GM21825 (cell line): ENCODE data around the gene UBE2Q2.
"Not testable (repeated sequence)": the region's sequence is repeated elsewhere in the genome, so short reads cannot be mapped to it uniquely, and the experiment has no call there.

ENCODE experiments used
- ATAC-seq: cut with Tn5 transposase; IDR thresholded peaks from one replicate; pipeline ENCODE4 v1.9.1; 2021; ENCODE audit warnings: mild to moderate bottlenecking, moderate library complexity; ENCODE audit not compliant: unreplicated experiment

UBE2Q2 gene

DNA sequence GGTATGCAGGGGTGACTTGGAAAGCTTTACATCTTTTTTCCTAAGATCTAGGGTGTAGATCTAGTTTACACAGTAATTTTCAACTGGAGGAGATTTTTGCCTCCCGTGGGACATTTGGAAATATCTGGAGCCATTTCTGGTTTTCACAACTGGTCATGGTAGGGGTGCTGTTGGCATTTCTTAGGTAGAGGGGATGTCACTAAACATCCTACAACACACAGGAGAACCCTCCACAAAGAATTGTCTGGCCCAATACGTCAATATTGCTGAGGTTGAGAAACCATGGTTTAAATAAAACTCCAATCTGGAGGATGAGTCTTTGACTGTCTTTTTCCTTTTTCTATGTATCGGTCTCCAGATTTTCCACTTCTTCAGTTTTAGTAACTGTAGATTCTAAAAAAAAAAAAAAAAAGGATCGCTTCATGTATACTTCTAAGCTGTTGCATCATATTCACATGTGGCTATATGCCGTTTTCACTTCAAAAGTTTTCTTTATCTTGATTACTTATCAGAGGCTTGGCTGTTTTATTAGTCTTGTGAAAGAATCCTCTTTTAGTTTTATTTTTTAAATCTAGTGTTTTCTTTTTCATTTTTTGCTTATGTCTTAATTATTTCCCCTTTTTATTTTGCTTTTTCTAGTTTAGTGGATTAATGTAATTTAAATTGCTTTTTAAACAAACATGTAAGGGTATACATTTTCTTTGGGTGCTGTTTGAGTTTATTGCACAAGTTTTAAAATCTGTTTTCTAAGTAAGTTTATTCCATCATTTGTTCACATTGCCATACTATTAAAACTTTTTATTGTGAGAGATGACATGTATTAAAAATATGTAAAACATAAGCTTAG is 21.2 kb downstream of the UBE2Q2 start:
- ATAC-seq: no peak

DNA sequence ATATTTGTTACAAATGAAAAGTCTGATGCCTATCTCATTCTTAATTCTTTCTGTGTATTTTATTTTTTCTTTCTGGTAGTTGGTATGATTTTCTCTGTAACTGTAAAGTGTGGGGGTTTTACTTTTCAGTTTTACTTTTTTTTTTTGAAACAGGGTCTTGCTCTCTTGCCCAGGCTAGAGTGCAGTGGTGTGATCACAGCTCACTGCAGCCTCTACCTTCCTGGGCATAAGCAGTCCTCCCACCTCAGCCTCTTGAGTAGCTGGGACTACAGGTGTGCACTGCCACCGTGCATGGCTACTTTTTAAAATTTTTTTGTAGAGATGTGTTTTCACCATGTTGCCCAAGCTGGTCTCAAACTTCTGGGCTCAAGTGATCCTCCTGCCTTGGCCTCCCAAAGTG is 22.8 kb downstream of the UBE2Q2 start:
- ATAC-seq: not testable (repeated sequence)

- no peak for ATAC-seq
Observed at GRCh38 chr15:75866916-75867315, 23.7 kb downstream of the UBE2Q2 start.

GRCh38 chr15:75867449-75867848 is 24.2 kb downstream of the UBE2Q2 start:
- ATAC-seq: no peak

- ATAC-seq: no peak
Observed at GRCh38 chr15:75868019-75868418, 24.8 kb downstream of the UBE2Q2 start.

DNA sequence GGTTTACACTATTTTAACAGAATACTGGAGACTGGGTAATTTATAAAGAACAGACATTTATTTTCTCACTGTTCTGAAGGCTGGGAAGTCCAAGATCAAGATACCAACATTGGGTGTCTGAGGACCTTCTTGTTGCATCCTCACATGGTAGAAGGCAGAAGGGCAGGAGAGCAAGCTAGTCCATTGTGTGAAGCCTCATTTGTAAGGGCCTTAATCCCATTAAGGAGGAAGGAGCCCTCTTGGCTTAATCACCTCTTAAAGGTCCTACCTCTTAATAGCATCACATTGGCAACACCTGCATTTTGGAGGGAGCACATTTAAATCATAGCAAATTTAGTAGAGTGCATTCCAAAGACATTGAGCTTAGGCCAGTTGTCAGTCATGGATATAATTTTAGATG is 26.2 kb downstream of the UBE2Q2 start:
- no peak for ATAC-seq

DNA sequence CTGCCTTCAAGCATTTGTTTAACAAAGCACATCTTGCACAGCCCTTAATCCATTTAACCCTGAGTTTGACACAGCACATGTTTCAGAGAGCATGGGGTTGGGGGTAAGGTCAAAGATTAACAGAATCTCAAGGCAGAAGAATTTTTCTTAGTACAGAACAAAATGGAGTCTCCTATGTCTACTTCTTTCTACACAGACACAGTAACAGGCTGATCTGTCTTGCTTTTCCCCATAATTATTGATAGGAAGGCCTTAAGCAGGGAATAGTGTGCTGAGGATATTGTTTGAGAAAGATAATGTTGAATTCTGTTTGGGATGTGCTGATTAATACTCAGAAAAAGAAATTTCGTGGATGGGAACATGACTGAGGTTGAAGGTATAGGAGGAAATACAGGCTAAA is 28.3 kb downstream of the UBE2Q2 start:
- ATAC-seq: not testable (repeated sequence)

GRCh38 chr15:75872403-75872990 is 29.2 kb downstream of the UBE2Q2 start:
- no peak for ATAC-seq

- ATAC-seq: no peak
Observed at GRCh38 chr15:75884041-75884440, 40.8 kb downstream of the UBE2Q2 start.

DNA sequence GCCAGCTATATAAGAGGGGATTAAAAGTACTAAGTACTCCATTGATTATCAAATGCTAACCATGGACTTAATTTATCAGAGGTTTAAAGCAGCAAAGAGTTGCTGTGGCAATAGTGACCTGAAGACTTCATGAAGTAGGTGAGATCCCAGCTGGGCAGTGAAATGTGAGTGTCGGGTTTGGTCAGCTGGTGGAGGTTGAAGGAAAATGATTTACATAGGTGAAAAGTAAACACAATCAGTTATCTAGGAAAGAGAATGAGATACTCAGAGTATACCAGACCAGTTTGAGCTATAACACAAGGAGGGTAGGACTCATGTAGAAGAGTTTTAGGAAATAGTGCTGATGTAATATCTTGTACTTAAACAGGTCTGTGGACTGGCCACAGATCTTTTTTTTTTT is 43.9 kb downstream of the UBE2Q2 start:
- no peak for ATAC-seq

DNA sequence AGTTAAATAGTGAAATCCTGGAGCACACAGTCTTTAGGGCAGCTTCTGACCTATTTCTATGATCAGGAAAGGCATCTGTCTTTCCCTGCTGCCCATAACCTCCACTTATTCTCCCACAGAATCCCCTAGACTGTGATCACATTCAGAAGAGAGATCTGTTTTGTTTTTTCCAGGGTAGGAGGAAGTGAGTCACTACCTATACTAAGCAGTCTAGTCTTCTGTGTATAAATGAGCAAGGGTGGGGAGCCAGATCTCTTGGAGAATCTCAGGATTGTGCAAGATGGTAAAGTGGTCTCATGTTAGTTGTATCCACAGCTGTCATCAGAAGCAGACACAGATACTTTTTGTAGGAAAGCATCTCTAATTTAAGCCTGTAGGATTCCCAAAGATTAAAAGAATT is 48.6 kb downstream of the UBE2Q2 start:
- ATAC-seq: no peak

DNA sequence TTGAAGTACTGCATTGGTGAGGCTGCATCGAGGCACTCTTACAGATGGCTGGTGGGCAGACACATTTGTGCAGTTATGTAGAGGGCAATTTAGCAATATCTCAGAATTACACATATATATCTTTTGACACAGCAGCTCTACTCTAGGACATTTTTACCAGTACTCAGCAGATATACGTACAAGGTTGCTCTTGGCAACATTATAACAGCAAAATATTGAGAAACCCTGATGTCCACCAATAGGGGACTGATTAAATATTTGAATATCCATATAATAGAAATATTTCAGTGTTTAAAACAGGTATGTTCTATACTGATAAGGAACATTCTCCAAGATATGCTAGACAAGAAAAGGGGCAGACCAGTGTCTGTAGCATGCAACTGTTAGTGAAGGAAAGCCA is 52.5 kb downstream of the UBE2Q2 start:
- ATAC-seq: no peak

DNA sequence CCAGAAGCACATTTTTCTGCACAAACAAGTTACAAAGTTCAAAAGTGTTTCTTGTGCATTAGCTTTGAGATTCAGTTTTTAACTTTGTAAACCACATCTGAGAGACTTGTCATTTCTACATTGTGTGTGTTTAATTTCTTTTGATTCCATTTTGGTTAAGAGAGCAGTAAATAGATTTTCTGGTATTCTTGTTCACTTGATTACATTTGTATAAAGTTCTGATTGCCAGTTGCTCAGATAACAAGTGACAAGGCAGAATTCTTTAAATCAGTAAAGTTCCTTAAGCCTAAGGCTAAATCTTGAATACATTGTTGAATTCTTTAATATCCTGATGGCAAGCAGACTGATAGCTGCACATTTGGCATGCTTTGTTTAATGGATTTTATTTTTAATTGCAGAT is 57.3 kb downstream of the UBE2Q2 start:
- no peak for ATAC-seq

GRCh38 chr15:75902129-75902557 is 58.9 kb downstream of the UBE2Q2 start:
- no peak for ATAC-seq

DNA sequence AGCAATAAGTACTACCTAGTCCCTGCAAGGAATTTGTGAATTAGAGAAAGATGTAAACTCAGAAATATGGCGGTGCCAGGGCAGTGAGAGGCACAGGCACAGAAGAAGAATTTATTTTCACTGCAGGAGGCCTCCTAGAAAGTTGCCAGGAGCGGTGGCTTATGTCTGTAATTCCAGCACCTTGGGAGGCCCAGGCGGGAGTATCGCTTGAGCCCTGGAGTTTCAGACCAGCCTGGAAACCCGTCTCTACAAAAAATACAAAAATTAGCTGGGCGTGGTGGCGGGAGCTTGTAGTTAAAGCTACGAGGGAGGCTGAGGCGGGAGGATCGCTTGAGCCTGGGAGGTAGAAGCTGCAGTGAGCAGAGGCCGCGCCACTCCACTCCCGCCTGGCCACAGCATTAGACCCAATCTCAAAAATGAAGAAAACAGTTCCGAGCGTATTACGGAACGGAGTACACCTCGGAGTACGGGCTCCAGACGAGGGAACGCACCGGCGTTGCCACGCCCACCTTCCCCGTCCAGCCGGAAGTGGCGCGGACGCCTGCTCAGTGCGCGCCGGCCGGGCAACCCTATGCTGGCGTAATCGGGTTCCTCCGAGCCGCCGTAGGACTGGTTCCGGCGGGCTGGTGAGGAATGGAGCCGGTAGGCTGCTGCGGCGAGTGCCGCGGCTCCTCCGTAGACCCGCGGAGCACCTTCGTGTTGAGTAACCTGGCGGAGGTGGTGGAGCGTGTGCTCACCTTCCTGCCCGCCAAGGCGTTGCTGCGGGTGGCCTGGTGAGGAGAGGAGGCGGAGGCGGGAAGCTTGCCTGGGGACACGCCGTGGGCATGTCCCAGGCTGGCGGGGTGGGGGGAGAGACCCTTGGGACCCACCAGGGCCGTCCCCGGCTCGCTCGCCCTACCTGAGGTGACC is 60.3 kb downstream of the UBE2Q2 start, which contains the start of gene FBXO22:
TSS of gene FBXO22 (plus strand) at position 548 of the 909 bp plus-strand sequence. CDS start at position 634, 86 bp downstream.
- peak; percentile 86 for ATAC-seq

DNA sequence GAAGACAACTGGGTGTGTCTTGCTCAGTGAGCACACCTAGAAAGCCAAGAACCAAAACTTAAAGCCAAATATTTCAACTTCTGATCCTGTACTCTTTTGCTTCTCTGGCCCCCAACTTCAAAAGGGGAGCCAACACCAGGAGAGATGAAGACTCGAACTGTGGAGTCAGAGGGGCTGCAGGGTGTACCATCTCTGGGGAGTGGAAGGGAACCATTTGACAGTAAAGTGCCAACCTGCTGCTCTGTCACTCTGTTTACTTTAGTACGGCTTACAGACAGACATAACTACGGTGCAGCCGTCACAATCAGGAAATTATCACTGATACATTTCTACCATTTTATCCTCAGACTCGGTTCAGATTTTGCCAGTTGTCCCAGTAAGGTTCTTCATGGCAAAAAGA is 62.0 kb downstream of the UBE2Q2 start:
- no peak for ATAC-seq

- ATAC-seq: not testable (repeated sequence)
Observed at GRCh38 chr15:75910355-75910754, 67.1 kb downstream of the UBE2Q2 start.

DNA sequence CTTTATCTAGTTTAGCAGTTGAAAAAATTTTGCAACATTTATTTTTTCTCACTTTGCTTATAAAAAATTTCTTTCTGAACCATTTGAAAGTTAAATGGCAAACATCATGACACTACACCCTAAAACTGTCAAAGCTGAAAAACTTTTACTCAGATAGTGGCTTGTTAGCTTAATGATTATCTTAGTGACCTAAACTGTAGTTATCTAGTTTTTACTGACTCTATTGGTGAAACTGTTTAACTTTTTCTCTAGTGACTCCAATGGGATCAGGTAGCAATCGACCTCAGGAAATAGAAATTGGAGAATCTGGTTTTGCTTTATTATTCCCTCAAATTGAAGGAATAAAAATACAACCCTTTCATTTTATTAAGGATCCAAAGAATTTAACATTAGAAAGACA is 73.7 kb downstream of the UBE2Q2 start:
- no peak for ATAC-seq

DNA sequence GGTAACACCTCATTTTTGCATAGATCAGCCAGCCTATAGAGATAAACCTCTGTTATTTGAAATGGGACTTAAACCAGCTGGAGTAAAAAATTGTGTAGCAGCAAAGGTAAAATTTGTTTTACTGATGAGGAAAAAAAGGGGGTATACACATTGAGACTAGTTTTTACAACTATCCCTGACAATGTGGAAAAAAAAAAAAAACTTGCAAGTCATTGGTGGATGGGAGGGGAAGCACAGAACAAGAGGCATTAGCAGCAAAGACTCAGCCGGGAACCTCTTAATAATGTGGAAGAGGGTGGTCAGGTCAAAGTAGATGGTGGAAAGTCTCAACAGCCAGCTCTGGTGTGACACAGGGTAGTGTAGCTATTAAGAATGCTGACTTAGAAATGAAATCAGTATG is 74.9 kb downstream of the UBE2Q2 start:
- ATAC-seq: no peak

GRCh38 chr15:75920079-75920478 is 76.8 kb downstream of the UBE2Q2 start:
- no peak for ATAC-seq
